NCI-H2227 (cell line): ENCODE data around the gene EPN1.

Experiments used
- DNase-seq: peaks from one replicate; lab custom pipeline; 2025; ENCODE audit not compliant: unreplicated experiment; lab: John Stamatoyannopoulos, UW

Gene EPN1

DNA sequence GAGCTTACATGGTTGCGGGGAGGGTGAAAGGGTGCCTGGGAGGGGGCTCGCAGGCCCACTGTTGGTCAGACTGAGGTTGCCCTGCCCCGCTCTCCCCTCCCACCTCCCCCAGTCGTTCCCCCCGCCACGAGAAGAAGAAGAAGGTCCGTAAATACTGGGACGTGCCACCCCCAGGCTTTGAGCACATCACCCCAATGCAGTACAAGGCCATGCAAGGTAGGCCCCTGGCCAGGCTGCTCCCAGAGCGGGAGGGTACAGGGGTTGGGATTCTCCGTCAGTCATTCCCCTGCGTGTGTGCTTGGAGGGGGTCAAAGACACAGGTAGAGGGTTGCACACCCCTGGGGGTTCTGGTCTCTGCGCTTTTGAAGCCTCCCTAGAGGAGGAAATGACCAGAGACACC, 14.6 kb upstream of the EPN1 start:
- DNase-seq, result no peak

GRCh38 chr19:55660991-55661390, 14.0 kb upstream of the EPN1 start:
- DNase-seq, result no peak

GRCh38 chr19:55661826-55662225, 13.2 kb upstream of the EPN1 start:
- no peak for DNase-seq

GRCh38 chr19:55663846-55664536, 11.0 kb upstream of the EPN1 start:
- DNase-seq, result no peak

- no peak for DNase-seq
Measured at GRCh38 chr19:55666343-55667005, 8.6 kb upstream of the EPN1 start.

DNA sequence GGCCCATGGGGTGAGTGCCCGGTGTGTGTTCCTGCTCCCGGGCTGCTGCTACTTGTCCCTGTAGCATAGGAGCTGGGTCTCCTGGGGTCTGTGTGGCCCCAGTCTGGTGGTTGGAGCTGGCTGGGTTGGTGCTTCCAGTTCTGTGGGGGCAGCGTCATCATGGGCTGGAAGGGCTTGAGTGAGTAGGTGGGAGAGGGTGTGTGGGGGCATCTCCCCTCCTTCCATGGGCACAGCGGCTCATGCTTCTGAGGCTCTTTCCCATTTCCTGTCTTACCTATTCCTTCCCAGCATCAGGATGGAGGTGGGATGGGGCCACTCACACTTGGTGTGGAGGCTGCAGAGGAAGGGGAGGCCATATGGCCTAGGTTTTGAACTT, 8.0 kb upstream of the EPN1 start:
- no peak for DNase-seq

DNA sequence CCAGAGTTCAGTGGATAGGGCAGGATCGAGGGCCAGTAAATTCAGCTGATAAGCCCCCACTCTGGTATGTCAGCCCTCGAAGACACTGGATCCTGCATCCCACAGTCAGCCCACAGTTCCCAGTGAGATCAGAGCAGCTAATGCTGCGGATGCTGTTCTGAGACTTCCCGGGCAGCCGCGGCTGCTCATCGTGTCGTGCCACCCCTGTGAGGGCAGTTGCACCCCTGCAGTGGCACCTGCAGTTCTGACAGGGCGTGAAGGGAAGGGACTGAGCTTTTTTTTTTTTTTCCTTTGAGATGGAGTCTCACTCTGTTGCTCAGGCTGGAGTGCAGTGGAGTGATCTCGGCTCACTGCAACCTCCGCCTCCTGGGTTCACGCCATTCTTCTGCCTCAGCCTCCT, 7.5 kb upstream of the EPN1 start:
- no peak for DNase-seq

DNA sequence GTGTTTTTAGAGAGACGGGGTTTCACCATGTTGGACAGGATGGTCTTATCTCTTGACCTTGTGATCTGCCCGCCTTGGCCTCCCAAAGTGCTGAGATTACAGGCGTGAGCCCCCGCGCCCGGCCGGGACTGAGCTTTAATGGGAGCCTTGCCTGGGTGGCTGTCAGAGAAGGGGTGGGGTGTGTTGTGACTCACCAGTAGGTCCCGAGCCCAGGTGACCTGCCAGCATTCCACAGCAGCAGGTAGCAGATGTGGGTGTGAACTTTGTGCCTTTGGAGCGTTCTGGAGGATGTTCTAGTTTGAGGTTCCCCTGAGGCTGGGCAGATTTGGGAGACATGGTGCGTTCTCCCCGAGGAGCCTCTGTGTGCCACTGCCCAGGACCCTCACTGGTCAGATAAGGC, 7.1 kb upstream of the EPN1 start:
- no peak for DNase-seq

GRCh38 chr19:55668603-55669348, 6.2 kb upstream of the EPN1 start:
- no peak for DNase-seq

- no peak for DNase-seq
Measured at GRCh38 chr19:55669418-55670279, 5.4 kb upstream of the EPN1 start.

- peak; percentile 76 for DNase-seq
Measured at GRCh38 chr19:55670280-55671053, 4.6 kb upstream of the EPN1 start.

GRCh38 chr19:55671054-55671378, 4.0 kb upstream of the EPN1 start:
- no peak for DNase-seq

DNA sequence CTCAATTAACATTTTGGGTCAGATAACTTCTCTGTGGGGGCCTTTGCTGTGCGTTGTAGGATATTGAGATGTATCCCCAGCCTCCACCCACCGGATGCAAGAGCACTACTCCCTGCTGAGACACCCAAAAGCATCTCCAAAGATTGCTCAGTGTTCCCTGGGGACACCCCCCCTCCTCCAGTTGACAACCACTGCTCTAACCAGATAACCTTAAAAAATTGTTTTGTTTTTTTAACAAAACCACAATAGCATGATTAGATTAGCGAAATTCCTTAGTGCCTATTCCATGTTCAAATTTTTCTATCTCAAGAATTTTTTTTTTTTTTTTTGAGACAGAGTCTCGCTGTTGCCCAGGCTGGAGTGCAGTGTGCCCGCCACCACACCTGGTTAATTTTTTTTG, 2.6 kb upstream of the EPN1 start:
- no peak for DNase-seq

DNA sequence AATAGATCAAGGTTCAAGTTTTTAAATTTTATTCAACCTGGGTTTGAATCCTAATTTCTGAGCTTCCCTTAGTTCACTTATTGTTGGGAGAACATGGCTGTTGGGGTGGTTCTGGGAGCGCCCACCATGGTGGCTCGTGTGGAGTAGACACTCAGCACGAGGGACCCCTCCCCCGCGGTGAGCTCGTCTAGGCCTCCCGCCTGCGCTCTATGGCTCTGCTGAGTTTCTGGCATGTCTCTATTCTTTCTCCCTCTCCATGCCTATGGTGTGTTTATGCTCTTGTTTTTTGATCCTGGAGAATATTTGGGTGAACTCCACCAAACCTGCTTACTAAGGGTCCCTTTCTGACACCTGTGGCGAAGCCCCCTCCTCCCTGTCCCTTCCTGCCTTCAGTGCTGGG, 1.6 kb upstream of the EPN1 start:
- DNase-seq, result peak; percentile 79

GRCh38 chr19:55673889-55674288, 1.1 kb upstream of the EPN1 start:
- peak; percentile 72 for DNase-seq

DNA sequence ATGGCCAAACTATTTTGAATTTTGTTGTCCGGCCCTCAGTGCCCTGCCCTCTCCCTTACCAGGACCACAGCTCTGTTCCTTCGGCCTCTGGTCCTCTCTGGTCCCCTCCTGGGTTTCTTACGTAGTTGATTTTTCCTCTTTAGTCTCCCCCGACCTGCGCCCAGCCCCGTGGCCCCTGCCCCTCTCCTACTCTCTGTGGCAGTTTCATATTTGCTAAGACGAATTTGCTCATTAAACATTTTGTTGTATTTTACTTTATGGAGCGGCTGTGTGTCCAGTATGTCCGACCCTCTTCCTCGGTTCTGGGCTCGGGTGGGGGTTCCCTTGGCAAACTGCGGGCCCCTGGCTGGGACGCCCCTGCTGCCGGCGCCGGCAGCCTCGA, 576 bp upstream of the EPN1 start:
- no peak for DNase-seq

DNA sequence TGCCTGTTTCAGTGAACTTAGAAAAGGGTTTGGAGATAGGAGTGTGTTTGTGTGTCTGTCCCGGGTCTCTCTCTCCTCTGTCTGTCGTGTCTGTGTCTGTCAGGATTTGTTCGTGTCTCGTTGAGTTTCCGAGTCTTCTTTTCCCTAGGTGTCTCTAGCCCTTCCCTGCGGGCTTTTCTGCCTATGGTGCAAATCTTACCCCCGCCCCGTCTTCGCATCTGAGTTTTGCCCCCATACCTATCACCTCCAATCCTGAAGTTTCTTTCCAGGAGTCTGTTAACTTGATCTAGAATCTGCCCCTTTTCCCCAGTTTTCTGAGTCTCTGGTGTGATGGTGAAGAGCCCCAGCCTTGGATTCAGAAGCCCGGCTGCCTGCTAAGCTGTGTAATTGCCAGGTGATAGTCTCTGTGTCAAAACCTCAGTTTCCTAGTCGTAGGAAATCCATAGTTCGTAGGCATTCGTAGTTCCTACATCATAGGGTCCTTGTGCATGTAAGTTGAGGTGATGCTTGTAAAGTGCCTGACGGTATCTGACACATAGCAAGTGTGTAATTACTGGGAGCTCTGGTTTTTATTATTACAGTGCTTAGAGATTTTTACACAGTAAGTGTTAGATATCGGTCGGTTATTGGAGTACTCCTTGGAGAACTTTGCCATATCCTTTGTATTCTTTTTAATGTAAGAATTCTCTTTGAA, 782 bp downstream of the EPN1 start:
- no peak for DNase-seq

DNA sequence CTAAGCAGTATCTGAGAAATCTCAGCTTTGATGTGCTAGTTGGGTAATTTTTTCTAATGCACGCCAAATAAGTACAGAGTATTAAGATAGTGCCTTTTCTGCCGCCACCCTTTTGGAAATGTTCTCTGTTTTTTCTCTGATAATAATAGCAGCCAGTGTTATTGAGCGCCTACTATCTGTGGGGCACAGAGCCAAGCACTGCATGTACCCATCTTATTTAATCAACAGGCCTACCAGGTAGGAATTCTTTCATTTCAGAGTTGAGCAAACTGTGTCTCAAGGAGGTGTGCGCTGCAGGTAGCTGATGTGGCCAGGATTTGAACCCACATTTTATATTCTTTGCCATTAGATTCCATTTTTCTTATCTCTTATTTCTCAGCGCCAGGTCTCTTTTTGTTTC, 1.4 kb downstream of the EPN1 start:
- no peak for DNase-seq

DNA sequence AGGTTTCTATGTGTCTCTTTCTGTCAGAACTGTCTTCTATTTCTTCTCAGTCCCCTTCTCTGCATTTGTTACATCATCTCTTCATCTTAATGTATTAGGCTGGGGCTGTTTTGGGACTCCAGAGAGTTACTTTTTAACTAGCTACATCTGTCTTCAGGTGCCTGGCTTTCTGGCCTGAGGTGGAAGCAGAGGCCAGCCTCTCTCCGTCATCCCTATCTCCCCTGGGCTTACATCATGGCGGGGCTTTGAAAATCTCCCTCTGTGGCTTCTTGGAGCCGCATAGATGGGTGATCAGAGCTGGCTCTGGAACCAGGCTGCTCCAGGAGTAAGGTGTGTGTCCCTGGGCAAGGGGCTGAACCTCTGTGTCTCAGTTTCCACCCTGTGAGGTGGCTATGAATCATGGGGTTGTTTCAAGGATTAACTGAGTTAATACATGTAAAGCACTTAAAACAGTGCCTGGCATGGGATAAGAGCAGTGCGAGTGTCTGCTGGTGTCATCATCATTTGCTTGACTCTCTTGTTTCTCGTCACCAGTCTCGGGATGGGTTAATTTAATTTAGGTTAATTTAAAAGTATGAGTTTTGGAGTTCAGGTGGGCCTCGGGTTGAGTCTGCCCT, 2.0 kb downstream of the EPN1 start:
- no peak for DNase-seq

GRCh38 chr19:55677572-55678028, 2.6 kb downstream of the EPN1 start:
- DNase-seq, result no peak
